IPS DF 19.7 (cell line): ENCODE data around the gene TENM3.

Experiments used
- DNase-seq: peaks from one replicate; pipeline ENCODE4 v3.0.0-alpha.2; 2013; ENCODE audit warnings: low read depth, low spot score

Gene TENM3

GRCh38 chr4:182400081-182400480 lies 156.9 kb downstream of the TENM3 start:
- no peak for DNase-seq

DNA sequence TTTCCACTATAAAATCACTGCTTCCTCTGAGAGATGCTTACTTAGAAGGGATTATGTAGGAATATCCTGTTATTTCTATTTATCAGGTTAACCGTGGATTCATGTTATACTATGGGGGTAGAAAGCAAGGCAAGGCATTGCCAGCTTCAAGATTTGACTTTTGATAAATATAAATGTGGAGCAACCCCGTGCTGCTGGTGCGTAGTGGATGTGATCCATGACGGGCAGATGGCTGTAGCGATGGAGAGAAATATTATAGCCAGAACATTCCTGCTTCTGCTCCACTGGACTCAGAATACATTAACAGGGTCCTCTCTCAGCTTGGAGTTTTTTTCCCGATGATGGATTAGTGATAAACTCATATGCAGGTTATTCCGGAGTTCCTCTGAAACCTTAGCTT lies 157.6 kb downstream of the TENM3 start:
- no peak for DNase-seq

GRCh38 chr4:182404376-182404775 lies 161.2 kb downstream of the TENM3 start:
- DNase-seq = no peak

GRCh38 chr4:182405087-182405486 lies 161.9 kb downstream of the TENM3 start:
- no peak for DNase-seq

- no peak for DNase-seq
Measured at GRCh38 chr4:182409271-182409670, 166.1 kb downstream of the TENM3 start.

- no peak for DNase-seq
Measured at GRCh38 chr4:182411391-182411790, 168.2 kb downstream of the TENM3 start.

DNA sequence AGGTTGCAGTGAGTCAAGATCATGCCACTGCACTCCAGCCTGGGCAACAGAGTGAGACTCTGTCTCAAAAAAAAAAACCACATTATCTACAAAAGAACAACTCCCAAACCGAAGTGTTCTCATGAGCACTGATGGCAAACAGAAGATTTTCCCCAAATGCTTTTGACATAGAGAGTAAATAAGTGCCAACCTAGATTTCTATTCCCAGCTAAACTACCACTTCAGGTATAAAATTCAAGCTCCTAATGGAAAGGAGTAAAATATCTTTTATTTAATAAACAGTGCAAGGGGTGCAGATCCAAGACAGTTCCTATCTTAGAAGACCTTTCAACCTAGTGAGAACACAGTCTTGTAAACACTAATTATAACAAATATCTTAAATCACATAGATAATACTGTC lies 170.3 kb downstream of the TENM3 start:
- DNase-seq = no peak

DNA sequence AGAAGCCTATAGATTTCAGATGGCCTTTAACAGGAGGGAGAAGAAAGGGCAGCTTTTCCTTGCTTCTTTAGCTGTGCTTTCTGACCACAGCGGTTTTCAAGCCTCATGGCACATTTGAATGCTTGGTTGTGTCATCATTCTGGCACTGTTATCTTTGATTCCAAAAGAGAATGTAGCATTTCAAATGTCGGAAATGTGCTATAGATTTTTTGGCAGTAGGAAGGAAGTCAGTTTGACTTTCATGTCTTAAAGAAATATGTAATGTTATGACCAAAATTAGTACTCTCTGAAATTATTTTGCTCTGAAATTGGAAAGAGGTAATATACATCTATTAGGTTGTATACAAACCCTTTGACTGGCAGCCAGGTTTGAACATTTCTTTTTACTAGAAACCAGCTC lies 171.9 kb downstream of the TENM3 start:
- DNase-seq = no peak

DNA sequence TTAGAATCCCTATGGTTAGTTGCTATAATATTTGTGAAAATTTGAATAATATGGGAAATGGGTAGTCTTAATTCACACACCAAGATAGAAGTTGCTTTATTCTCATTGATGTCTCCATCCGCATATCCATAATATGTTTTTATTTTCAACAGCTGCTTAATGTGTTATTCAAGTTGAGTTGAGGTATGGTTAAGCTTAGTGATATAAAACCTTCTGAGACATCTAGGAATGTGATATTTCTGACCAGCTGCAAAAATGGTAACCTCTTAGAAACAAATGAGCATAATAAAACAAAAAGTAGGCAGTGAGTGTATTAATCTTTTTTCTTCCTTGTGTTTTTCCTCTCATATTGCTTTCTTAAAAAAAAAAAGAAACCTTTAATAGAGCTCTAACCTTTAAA lies 172.9 kb downstream of the TENM3 start:
- DNase-seq = no peak

DNA sequence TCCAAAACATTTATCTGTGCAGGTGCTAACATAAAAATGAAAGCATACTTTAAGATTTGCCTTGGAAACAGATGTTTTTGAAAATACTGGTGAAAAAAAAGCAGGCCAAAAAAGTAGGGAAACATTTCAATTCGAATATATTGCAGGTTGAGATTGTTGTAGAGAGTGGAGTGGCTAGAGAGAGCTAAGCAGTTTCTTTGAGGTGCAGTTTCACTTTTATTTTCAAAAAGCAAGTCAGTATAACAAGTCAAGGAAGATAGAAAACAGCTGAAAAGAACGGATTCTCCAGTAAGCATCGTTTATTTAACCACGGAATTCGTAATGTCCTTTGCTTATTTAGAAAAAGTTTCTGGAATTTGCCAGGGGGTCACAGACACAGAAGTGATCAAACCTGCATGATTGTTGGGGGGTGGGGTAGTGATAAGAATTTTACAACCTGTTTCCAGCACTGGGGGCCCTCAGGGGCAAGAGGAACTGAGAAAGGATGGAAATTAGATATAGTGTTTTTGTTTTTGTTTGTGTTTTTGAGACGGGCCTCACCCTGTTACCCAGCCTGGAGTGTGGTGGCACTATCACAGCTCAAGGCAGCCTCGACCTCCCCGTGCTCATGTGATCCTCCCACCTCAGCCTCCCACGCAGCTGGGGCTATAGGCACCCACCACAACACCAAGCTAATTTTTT lies 175.0 kb downstream of the TENM3 start:
- DNase-seq = no peak

DNA sequence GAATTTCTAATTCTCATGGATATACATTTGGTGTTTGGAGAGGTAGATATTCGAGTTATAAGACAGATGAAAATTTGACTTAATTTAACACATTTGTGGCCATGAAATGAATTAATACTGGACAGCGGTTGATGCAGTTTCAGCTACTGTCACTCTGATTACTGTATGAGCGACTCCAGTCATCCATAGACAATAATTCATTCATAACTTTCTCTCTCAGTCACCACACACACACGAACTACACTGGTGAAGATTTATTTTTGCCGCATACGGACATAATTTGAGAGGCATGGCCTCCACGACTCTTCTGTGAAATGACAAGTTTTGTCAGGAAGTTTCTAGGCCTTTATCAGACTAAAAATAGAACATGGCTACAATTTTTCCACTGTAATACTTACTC lies 177.0 kb downstream of the TENM3 start:
- no peak for DNase-seq

- DNase-seq = no peak
Measured at GRCh38 chr4:182421753-182422152, 178.6 kb downstream of the TENM3 start.

DNA sequence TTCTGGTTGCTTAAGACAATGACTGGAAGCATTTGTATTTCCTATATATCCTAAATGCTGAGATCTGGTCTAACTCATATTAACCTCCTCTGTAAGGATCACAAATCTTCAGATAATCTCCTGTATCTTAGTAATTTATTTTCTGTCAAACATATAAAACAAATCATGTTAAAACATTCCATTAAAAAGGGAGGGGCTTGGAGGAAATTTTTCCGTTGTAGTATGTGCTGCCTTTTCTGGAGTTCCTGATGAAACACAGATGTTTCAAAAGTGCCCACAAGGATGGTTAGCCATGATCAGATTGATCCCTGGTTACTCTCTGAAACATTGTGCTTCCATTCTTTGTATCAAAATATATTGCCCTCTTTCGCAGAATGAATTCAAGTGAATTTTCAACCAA lies 182.1 kb downstream of the TENM3 start:
- no peak for DNase-seq

DNA sequence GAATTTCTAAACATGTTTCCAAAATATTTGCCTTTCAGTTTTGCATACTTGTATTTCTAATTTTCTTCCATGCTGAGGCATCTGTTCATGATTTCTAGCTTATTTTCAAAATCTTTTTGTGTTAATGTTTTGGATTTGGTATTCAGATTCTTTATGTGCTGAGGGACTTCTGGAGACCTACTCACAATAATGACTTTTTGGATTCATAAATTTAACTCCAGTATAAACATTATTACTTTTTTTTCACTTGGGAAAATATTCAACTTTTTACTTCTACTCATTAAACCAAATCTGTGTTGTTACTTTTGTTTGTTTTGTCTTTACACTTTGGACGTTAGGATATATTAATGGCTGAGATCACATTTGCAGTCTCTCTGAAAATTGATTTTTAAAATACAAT lies 183.7 kb downstream of the TENM3 start:
- DNase-seq = no peak

- DNase-seq = no peak
Measured at GRCh38 chr4:182427554-182427953, 184.4 kb downstream of the TENM3 start.

GRCh38 chr4:182429896-182430295 lies 186.7 kb downstream of the TENM3 start:
- DNase-seq = no peak

GRCh38 chr4:182432819-182433218 lies 189.6 kb downstream of the TENM3 start:
- DNase-seq = no peak

GRCh38 chr4:182434720-182435119 lies 191.5 kb downstream of the TENM3 start:
- DNase-seq = no peak

DNA sequence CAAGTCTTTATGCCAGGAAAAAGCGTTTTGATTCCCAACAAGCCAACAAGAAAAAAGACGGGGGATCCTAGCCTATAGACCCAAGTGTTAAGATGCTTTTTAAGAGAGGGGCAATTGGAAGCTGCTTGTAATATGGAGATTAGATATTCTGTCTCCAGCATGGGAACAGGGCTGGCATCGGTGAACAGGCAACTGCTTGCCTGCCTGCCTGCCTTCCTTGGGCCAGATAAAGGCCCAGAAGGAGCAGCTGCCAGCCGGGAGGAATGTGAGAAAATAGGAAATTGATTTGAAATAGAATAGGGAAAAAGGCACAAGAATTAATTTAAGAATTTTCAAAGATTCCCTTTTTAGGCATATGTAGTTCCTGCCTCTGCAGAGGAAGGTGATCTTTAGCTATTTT lies 192.2 kb downstream of the TENM3 start:
- no peak for DNase-seq

GRCh38 chr4:182443070-182443469 lies 199.9 kb downstream of the TENM3 start:
- DNase-seq = no peak

DNA sequence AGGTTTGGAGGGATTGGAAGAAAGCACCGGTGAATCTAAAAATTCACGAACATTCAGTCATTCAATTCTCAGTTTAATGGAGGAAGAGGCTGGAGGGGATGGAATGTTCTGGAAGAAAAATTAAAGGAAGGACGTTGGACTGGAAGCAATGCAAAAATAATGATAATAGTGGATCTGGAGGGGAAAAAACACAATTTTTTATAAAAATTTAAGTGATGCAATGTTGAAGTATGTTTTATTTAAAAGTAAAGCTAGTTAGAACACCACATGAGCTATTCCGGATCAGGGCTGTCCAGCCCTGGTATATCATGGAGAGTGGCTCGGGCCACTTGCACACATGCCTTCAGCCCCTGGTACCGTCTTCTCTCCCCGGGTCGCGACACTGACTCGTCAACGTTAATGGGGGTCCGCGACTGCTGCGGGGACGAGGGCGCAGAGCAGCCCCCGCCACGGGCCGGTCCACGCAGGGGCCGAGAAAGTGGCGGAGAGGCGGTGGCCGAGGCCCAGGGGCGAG lies 204.6 kb downstream of the TENM3 start:
- DNase-seq = no peak

- peak; percentile 68 for DNase-seq
Measured at GRCh38 chr4:182448281-182449151, 205.3 kb downstream of the TENM3 start.
